CD14-positive monocyte (primary cell): ENCODE measurements around the gene DHX30. TPM values are rescaled to one million over a fixed set of nuclear protein-coding genes. Genes with fewer than 3 reads are reported as not detected.

Source experiments
- DNase-seq, 3 donors: peaks; one replicate each; pipeline ENCODE4 v3.0.0-alpha.2; 2011 to 2022
- H2AFZ ChIP-seq: 2 replicates; pipeline ENCODE4 v1.6.0; 2012; ENCODE audit warnings: mild to moderate bottlenecking, low read depth, low read length, inconsistent platforms; ENCODE audit not compliant: insufficient read depth, poor library complexity, severe bottlenecking
- H3K27ac ChIP-seq, 2 donors: 1 replicate in 1 of 2; 2 replicates in 1 of 2; pipeline ENCODE4 v1.5.1; 2012 to 2013; ENCODE audit warnings: low read length in 2 of 2, control low read depth in 1 of 2, inconsistent platforms in 1 of 2, low read depth in 1 of 2, mild to moderate bottlenecking in 1 of 2
- H3K27me3 ChIP-seq, 2 donors: one replicate each; pipeline versions ENCODE4 v1.6.0 to v1.6.1; 2011 to 2013; ENCODE audit warnings: low read length in 2 of 2; ENCODE audit not compliant: control insufficient read depth in 2 of 2, insufficient read depth in 2 of 2
- H3K36me3 ChIP-seq, 2 donors: replicated peaks in 1 of 2; 1 replicate in 1 of 2; 2 replicates in 1 of 2; pipeline versions ENCODE4 v1.5.1 to v1.6.1; 2012 to 2013; ENCODE audit warnings: low read length in 2 of 2, control low read depth in 1 of 2, inconsistent platforms in 1 of 2, mild to moderate bottlenecking in 1 of 2; ENCODE audit not compliant: insufficient read depth in 2 of 2, control insufficient read depth in 1 of 2
- H3K4me1 ChIP-seq, 2 donors: 1 replicate in 1 of 2; 2 replicates in 1 of 2; pipeline versions ENCODE4 v1.5.1 to v1.6.1; 2012 to 2013; ENCODE audit warnings: low read length in 2 of 2, control low read depth in 1 of 2, inconsistent platforms in 1 of 2, mild to moderate bottlenecking in 1 of 2, moderate library complexity in 1 of 2; ENCODE audit not compliant: insufficient read depth in 2 of 2, control insufficient read depth in 1 of 2
- H3K4me2 ChIP-seq: replicated peaks from 2 replicates; pipeline ENCODE3; 2012; ENCODE audit warnings: low read length, moderate library complexity, mild to moderate bottlenecking; ENCODE audit not compliant: poor library complexity, severe bottlenecking; ENCODE audit errors: extremely low read depth
- H3K4me3 ChIP-seq, 3 experiments: fragments of 200-600 bp in 1 of 3; sonication (generic) in 1 of 3; replicated peaks in 1 of 3; 1 replicate in 2 of 3; 2 replicates in 1 of 3; pipeline ENCODE4 v1.5.1; 2011 to 2013; ENCODE audit warnings: low read length in 3 of 3, mild to moderate bottlenecking in 3 of 3, control low read depth in 2 of 3, low read depth in 2 of 3, inconsistent platforms in 1 of 3, moderate library complexity in 1 of 3
- H3K79me2 ChIP-seq: 2 replicates; pipeline ENCODE4 v1.6.0; 2012; ENCODE audit warnings: mild to moderate bottlenecking, control low read depth, inconsistent platforms, low read length, moderate library complexity; ENCODE audit not compliant: insufficient read depth
- H3K9ac ChIP-seq: 2 replicates; pipeline ENCODE4 v1.6.0; 2017; ENCODE audit warnings: low read length, mild to moderate bottlenecking; ENCODE audit not compliant: insufficient read depth, poor library complexity, severe bottlenecking
- H3K9me3 ChIP-seq, 2 donors: replicated peaks in 1 of 2; 1 replicate in 1 of 2; 2 replicates in 1 of 2; pipeline versions ENCODE4 v1.5.1 to v1.6.1; 2012 to 2013; ENCODE audit warnings: low read length in 2 of 2, control low read depth in 1 of 2; ENCODE audit not compliant: control insufficient read depth in 1 of 2, insufficient read depth in 1 of 2
- H4K20me1 ChIP-seq: 2 replicates; pipeline ENCODE4 v1.6.0; 2012; ENCODE audit warnings: mild to moderate bottlenecking, low read length, control low read depth, moderate library complexity; ENCODE audit not compliant: insufficient read depth
- H3K27ac Mint-ChIP-seq, 7 donors: one replicate each; pipeline ENCODE4 v1.8.0; 2020; ENCODE audit warnings: mild to moderate bottlenecking in 7 of 7, mixed read lengths in 7 of 7, moderate library complexity in 6 of 7, inconsistent platforms in 2 of 7
- H3K27me3 Mint-ChIP-seq, 3 donors: one replicate each; pipeline ENCODE4 v1.8.0; 2021 to 2022; ENCODE audit warnings: low read depth in 3 of 3, mild to moderate bottlenecking in 3 of 3, mixed read lengths in 3 of 3, moderate library complexity in 3 of 3, inconsistent platforms in 1 of 3
- H3K36me3 Mint-ChIP-seq, 2 donors: one replicate each; pipeline ENCODE4 v1.8.0; 2020; ENCODE audit warnings: mixed read lengths in 2 of 2, inconsistent platforms in 1 of 2, mild to moderate bottlenecking in 1 of 2
- H3K4me1 Mint-ChIP-seq: one replicate; pipeline ENCODE4 v1.8.0; 2020; ENCODE audit warnings: mild to moderate bottlenecking, mixed read lengths
- H3K4me3 Mint-ChIP-seq, 2 donors: one replicate each; pipeline ENCODE4 v1.8.0; 2020; ENCODE audit warnings: mild to moderate bottlenecking in 2 of 2, mixed read lengths in 2 of 2, moderate library complexity in 1 of 2
- H3K9me3 Mint-ChIP-seq, 7 donors: one replicate each; pipeline ENCODE4 v1.8.0; 2020 to 2022; ENCODE audit warnings: mixed read lengths in 7 of 7, mild to moderate bottlenecking in 6 of 7, moderate library complexity in 6 of 7, inconsistent platforms in 2 of 7
- CTCF ChIP-seq: fragments of 200-600 bp; IDR thresholded peaks from one replicate; pipeline ENCODE4 v1.8.0; 2022; ENCODE audit warnings: antibody characterized with exemption, mild to moderate bottlenecking
- WGBS: methylation state at CpG from one replicate; pipeline ENCODE4 v1.1.5; 2013; ENCODE audit warnings: missing lambda C conversion rate; ENCODE audit not compliant: insufficient coverage; 5-methylcytosine and 5-hydroxymethylcytosine counted together
- intact Hi-C, 2 donors: fragments of 100-400 bp; cut with micrococcal nuclease; formaldehyde crosslinking; loops; one replicate each; pipeline versions ENCODE4 v1.15.0 to v1.15.1; 2023
- polyA plus RNA-seq, 3 donors: library from polyadenylated mRNA; depleted of rRNA in 1 of 3; unstranded in 2 of 3; stranded (reverse) in 1 of 3; fragments of 300-500 nt in 2 of 3; fragments of >200 nt in 1 of 3; fragmentation: Illumina TruSeq in 2 of 3; gene quantifications; 1 replicate in 2 of 3; 2 replicates in 1 of 3; pipeline ENCODE4 v1.2.3, GENCODE V29; 2012 to 2021

Gene DHX30
- polyA plus RNA-seq, 3 donors = 19.4 to 43.9 (median 20.1) TPM

- TF ChIP-seq CTCF = no peak
- WGBS = 90% methylated on average over 2 of the region's 8 CpGs
These were observed 30.1 kb upstream of the DHX30 start for GRCh38 chr3:47772788-47773187.

DNA sequence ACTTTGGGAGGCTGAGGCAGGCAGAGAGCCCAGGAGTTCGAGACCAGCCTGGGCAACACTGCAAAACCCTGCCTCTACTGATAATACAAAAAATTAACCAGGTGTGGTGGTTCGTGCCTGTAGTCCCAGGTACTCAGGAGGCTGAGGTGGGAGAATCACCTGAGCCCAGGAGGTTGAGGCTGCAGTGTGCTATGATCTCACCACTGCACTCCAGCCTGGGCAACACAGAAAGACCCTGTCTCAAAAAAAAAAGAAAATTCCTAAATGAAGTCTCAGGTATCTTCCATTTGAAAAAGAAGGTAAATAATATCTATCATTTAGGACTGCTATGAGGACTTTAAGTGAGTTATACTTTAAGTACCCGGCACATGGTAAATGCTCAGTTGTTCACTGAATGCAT, 24.2 kb upstream of the DHX30 start:
- Histone ChIP-seq H3K4me2 (no peak overlapping the region), H3K79me2 (peaks cover 90% of the 10 kb centered on the region), H3K36me3 (peaks cover 0 to 6% of the 10 kb centered on the region in 2 donors), H3K4me3 (no peak overlapping the region), H3K4me1 (peaks cover 25 to 31% of the 10 kb centered on the region in 2 donors), H3K9me3 (no peaks in the 10 kb centered on the region), H4K20me1 (peaks cover 65% of the 10 kb centered on the region), H3K27me3 (no peaks in the 10 kb centered on the region), H2AFZ (no peak overlapping the region), H3K27ac (peak overlapping the region in 1 of 2 donors; percentile 96), H3K9ac (no peak overlapping the region)
- TF ChIP-seq CTCF = no peak
- H3K9me3 Mint-ChIP-seq = no peaks in the 10 kb centered on the region
- no peak overlapping the region for H3K27ac Mint-ChIP-seq
- WGBS = no CpG with 5 or more reads among the region's 3 CpGs
- no peak for DNase-seq
- no peaks in the 10 kb centered on the region for H3K27me3 Mint-ChIP-seq
- H3K4me3 Mint-ChIP-seq = no peak overlapping the region
- peaks cover 0 to 3% of the 10 kb centered on the region in 2 donors for H3K36me3 Mint-ChIP-seq
- H3K4me1 Mint-ChIP-seq = peaks cover 29% of the 10 kb centered on the region
- intact Hi-C loops = no loop called here

More at GRCh38 chr3:47772788-47773187, 30.1 kb upstream of the DHX30 start:
- H3K36me3 ChIP-seq = peaks cover 19 to 45% of the 10 kb centered on the region in 2 donors
- intact Hi-C loops = no loop called here
- H3K9ac ChIP-seq = no peak overlapping the region
- no peak overlapping the region for H3K4me2 ChIP-seq
- peaks cover 3% of the 10 kb centered on the region for H3K4me1 Mint-ChIP-seq
- no peaks in the 10 kb centered on the region for H3K27me3 ChIP-seq
- H2AFZ ChIP-seq = no peak overlapping the region
- H3K9me3 Mint-ChIP-seq = no peaks in the 10 kb centered on the region
- H3K79me2 ChIP-seq = peaks cover 95% of the 10 kb centered on the region
- no peak overlapping the region for H3K27ac ChIP-seq
- H4K20me1 ChIP-seq = peaks cover 69% of the 10 kb centered on the region
- H3K4me1 ChIP-seq = no peaks in the 10 kb centered on the region
- H3K27me3 Mint-ChIP-seq = no peaks in the 10 kb centered on the region
- peaks cover 21 to 43% of the 10 kb centered on the region in 2 donors for H3K36me3 Mint-ChIP-seq
- no peak for DNase-seq
- H3K4me3 ChIP-seq = no peak overlapping the region
- H3K9me3 ChIP-seq = no peaks in the 10 kb centered on the region
- H3K4me3 Mint-ChIP-seq = no peak overlapping the region
- H3K27ac Mint-ChIP-seq = no peak overlapping the region
